Muscle of arm (tissue), 12 donors: ENCODE results near the gene PRRX1. TPM values are rescaled to one million over a fixed set of nuclear protein-coding genes. Genes with fewer than 3 reads are reported as not detected.

ENCODE experiments used
- DNase-seq: peaks from one replicate; pipeline ENCODE4 v3.0.0-alpha.2; 2013
- polyA plus RNA-seq, 12 donors: library from polyadenylated mRNA; unstranded; fragments of 120-200 nt; gene quantifications; one replicate each; pipeline ENCODE4 v1.2.1, GENCODE V29; 2013; ENCODE audit not compliant: insufficient read length in 12 of 12

Gene PRRX1
- polyA plus RNA-seq, 12 donors, result 106 to 279 (median 212) TPM

DNA sequence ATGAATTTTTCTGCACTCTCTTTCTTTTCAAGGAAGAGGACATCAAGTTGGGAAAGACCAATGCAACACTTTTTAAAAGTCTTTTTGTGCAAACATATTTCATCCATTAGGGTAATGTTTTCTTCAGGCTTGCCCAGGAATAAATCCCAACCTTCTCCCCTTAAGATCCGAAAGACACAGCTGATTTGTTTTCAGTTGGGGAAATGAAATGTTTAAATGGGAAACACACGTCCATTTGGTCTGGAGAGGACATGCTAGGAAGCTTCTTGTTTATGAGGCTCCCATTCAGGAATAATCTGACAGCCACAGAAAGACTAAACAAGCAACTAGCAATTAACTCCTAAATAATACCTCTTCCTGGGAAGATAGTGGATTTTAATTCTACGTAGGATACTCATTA, 91.9 kb downstream of the PRRX1 start:
- no peak for DNase-seq

DNA sequence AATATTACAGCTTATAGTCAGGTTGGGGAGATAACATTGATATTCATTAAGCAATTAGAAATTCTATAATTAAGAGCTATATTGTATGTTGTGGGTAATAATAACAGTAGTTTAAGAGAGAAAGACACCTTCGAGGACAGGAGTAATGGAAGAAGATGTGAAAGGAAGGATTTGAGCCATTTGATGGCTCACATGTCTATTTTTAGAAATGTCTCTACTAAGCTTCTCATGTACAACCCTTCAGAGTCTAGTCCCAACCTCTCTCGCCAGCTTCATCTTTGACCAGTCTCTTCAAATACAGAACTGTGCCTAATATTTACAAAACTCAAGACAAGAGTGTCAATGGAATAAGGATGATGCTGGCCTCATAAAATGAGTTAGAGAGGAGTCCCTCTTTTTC, 95.1 kb downstream of the PRRX1 start:
- no peak for DNase-seq

GRCh38 chr1:170765279-170765678, 101.3 kb downstream of the PRRX1 start:
- DNase-seq, result no peak

DNA sequence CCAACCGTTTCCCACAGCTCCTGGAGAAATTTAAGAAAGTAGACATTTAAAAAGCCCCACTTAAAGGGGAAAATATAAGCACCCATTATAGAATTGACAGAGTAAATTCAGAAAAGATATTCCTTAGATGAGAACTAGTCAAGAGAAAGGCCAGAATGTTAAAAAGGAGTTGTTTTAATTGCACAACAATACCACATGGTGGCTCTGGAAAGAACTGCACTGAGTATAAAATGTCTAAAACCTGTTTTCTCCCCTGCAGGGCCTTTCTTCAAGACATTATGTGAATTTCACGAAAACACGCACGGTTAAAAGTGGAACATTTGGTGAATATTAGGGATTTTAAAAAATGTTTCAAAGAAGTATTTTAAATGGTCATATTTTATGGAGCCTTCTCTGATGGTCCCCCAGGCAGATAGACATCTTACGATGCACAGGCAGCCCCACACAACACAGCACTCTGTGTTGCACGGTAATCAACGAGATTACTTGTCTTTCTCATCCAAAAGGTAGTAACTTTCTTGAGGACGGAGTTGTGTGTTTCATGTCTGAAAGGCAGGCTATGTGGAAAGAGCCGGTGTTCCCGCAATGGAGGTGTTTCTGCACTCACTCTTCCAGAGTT, 101.9 kb downstream of the PRRX1 start:
- peak; percentile 44 for DNase-seq

DNA sequence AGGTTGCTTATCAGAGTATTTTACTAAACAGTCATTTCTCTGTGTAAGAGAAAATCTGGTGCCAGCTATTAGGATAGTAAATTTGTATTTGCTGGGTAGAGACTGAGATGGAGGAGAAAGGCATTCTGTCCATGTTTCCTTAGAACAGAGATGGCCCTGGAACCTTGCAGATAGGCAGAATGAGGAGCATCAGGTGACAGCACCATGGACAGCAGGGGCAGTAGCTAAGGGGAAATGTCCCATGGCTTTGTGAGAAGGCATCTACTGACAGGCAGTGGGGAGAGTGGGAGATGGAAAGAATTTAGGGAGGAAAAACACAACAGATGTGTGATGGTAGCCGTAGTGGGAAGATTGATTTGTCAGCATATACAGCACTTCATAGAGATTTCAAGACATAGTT, 105.0 kb downstream of the PRRX1 start:
- no peak for DNase-seq

DNA sequence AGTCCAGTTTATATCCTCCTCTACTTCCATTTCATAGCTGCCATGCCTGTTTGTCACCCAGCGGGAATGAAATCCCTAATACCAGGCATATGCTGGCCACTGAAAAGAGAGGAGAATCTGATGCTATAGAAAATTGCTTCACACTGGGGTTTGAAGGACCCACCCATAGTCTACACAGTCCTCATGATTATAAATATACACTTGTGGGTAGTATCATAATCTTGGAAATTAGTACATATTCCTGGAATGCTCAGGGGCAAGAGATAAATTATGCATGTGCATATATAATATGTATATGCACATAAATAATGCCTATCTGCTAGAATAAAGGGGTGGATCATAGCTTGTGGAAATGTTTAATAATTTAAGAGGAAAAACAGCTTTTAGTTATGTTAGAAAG, 105.8 kb downstream of the PRRX1 start:
- no peak for DNase-seq

DNA sequence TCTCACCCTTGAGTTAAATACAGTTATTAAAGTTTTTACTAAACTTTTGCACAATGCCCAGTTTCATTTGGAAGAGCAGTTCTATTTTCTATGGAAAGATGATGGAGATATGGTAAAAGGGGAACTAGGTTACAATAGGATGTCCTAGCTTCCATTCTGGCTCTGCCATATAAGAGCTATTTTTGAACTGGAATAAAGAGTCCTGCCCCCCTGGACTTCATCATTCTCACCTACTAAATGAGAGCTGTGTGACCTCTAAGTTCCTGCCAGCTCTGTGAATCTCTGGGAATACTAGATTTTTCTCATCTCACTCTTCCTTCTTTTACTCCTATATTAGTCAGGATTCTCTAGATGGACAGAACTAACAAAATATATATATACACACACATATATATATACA, 106.3 kb downstream of the PRRX1 start:
- no peak for DNase-seq

- DNase-seq, result peak; percentile 55
Observed at GRCh38 chr1:170776252-170776651, 112.3 kb downstream of the PRRX1 start.

GRCh38 chr1:170776777-170777176, 112.8 kb downstream of the PRRX1 start:
- peak; percentile 82 for DNase-seq

Other genes with a start within 250 kb of the PRRX1 start
- gene GORAB, start 132.0 kb upstream of the PRRX1 start, polyA plus RNA-seq, result 10 to 100 TPM in 11 of 12 donors, not detected in 1; 13.9 to 23.7 (median 17.6) TPM